SW480 (cell line): ENCODE data around the gene SUN1.
"Not testable (repeated sequence)": the region's sequence is repeated elsewhere in the genome, so short reads cannot be mapped to it uniquely, and the experiment has no call there.

Experiments
- DNase-seq: peaks from one replicate; pipeline ENCODE4 v3.0.0-alpha.2; 2016; ENCODE audit warnings: low spot score

SUN1 gene

DNA sequence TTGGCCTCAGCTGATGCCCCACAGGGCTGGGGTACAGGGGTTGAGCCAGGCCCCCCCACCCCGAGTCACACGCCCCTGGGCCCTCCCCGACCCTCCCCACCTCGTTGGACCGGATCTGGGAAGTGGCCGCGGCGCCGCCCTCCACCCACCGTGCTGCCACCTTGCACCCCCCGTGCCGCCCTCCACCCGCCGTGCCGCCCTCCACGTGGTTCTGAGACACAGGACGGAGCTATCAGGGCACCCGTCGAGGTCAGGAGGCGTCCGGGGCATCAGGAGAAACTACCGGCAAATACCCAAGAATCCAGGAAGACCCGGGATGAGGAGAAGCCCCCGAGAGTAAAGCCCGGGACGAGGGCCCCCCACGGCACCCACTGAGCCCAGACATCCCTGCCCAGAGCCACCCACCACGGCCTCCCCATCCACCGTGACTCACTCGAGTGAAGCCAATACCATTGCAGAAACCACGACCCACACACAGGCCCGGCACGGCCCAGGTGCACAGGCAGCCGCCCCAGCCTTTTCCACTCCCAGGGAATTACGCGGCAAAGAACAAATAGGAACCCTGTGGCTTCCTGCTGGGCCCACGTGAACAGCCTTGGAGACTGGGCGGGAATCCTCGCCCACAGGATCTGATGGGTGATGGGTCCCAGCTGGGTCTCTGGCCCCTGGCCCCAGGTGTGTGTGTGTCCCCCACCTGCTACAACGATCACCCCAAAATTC, 88.2 kb downstream of the SUN1 start:
- peak; percentile 94 for DNase-seq

GRCh38 chr7:921071-921461, 88.8 kb downstream of the SUN1 start:
- DNase-seq = no peak

- DNase-seq = peak; percentile 66
Observed at GRCh38 chr7:921581-922333, 89.5 kb downstream of the SUN1 start.

DNA sequence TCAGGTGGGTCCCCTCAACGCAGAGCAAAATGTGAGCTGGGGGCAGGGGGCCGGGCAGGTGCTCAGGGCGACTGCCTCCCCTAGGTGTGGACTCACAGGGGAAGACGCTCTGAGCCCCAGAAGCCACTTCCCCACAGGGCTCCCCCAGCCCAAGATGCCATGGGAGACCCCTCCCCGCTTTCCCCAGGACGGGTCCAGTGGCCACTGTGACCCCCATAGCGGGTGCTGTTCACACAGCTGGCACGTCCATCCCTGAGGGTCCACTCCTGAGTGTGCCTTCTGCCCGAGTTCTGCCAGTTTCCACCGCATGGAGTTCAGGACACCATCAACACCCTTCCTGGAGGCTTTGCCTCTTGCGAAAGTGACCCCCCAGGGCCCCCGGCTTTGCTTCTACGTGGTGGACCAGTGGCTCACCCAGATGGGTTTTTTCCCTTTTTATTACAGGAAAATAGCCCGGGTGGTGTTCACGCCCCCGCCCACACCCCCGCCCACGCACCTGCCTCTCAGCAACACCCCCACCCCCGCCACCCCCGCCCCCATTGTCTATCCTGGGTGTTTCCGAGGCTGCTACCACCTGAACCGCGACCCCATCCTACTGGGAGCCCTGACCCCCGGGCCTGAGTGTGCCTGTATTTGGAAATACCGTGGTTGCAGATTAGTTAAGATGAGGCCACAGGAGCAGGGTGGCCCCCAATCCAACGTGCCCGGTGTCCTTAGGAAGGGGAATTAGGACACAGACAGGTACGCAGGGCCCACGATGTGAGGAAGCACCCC, 90.2 kb downstream of the SUN1 start:
- DNase-seq = peak; percentile 69

GRCh38 chr7:923108-924041, 91.1 kb downstream of the SUN1 start:
- DNase-seq = peak; percentile 98

- DNase-seq = not testable (repeated sequence)
Observed at GRCh38 chr7:924042-924441, 91.8 kb downstream of the SUN1 start.
